Trophoblast cell (in vitro differentiated cells and primary cell): ENCODE results near the gene ADGRL4. TPM values are rescaled to one million over a fixed set of nuclear protein-coding genes. Genes with fewer than 3 reads are reported as not detected.

Source experiments
- DNase-seq, 2 donors: peaks; one replicate each; pipeline ENCODE4 v3.0.0-alpha.2; 2016
- H2AFZ ChIP-seq: 2 replicates; pipeline ENCODE4 v1.6.1; 2013; ENCODE audit warnings: low read length, moderate library complexity, mild to moderate bottlenecking; ENCODE audit not compliant: insufficient read depth, poor library complexity
- H2AK5ac ChIP-seq: 2 replicates; pipeline ENCODE4 v1.6.1; 2013; ENCODE audit warnings: mild to moderate bottlenecking, low read length
- H2BK120ac ChIP-seq: 2 replicates; pipeline ENCODE4 v1.6.1; 2013; ENCODE audit warnings: low read length, mild to moderate bottlenecking, moderate library complexity; ENCODE audit not compliant: insufficient read depth, poor library complexity
- H2BK12ac ChIP-seq: 2 replicates; pipeline ENCODE4 v1.6.1; 2013; ENCODE audit warnings: mild to moderate bottlenecking, low read length, moderate library complexity
- H2BK5ac ChIP-seq: 2 replicates; pipeline ENCODE4 v1.6.1; 2013; ENCODE audit warnings: low read length, low read depth, moderate library complexity, mild to moderate bottlenecking; ENCODE audit not compliant: poor library complexity
- H3K14ac ChIP-seq: 2 replicates; pipeline ENCODE4 v1.6.1; 2013; ENCODE audit warnings: mild to moderate bottlenecking, low read length
- H3K18ac ChIP-seq: 2 replicates; pipeline ENCODE4 v1.6.1; 2013; ENCODE audit warnings: mild to moderate bottlenecking, low read length
- H3K23ac ChIP-seq: 2 replicates; pipeline ENCODE4 v1.6.1; 2013; ENCODE audit warnings: low read length
- H3K27ac ChIP-seq: 2 replicates; pipeline ENCODE4 v1.5.1; 2013; ENCODE audit warnings: low read depth, mild to moderate bottlenecking, inconsistent platforms, low read length, moderate library complexity
- H3K27me3 ChIP-seq: 2 replicates; pipeline ENCODE4 v1.6.1; 2013; ENCODE audit warnings: inconsistent platforms, mild to moderate bottlenecking, low read length, moderate library complexity; ENCODE audit not compliant: insufficient read depth
- H3K36me3 ChIP-seq, 2 experiments: 1 replicate in 1 of 2; 2 replicates in 1 of 2; pipeline ENCODE4 v1.6.1; 2013; ENCODE audit warnings: low read length in 2 of 2, mild to moderate bottlenecking in 2 of 2, moderate library complexity in 1 of 2; ENCODE audit not compliant: insufficient read depth in 2 of 2, control insufficient read depth in 1 of 2
- H3K4ac ChIP-seq: 2 replicates; pipeline ENCODE4 v1.6.1; 2013; ENCODE audit warnings: low read depth, mild to moderate bottlenecking, low read length, moderate library complexity
- H3K4me1 ChIP-seq, 2 experiments: 1 replicate in 1 of 2; 2 replicates in 1 of 2; pipeline ENCODE4 v1.6.1; 2013; ENCODE audit warnings: low read length in 2 of 2, mild to moderate bottlenecking in 2 of 2, moderate library complexity in 1 of 2; ENCODE audit not compliant: insufficient read depth in 2 of 2, control insufficient read depth in 1 of 2
- H3K4me2 ChIP-seq: 2 replicates; pipeline ENCODE4 v1.6.1; 2013; ENCODE audit warnings: inconsistent platforms, mild to moderate bottlenecking, low read length, moderate library complexity
- H3K4me3 ChIP-seq: 2 replicates; pipeline ENCODE4 v1.5.1; 2013; ENCODE audit warnings: mild to moderate bottlenecking, low read depth, low read length, inconsistent platforms
- H3K79me1 ChIP-seq: one replicate; pipeline ENCODE4 v1.6.1; 2013; ENCODE audit warnings: low read length
- H3K79me2 ChIP-seq: 2 replicates; pipeline ENCODE4 v1.6.1; 2013; ENCODE audit warnings: low read length, mild to moderate bottlenecking; ENCODE audit not compliant: control insufficient read depth, insufficient read depth, poor library complexity
- H3K9ac ChIP-seq: 2 replicates; pipeline ENCODE4 v1.6.1; 2013; ENCODE audit warnings: mild to moderate bottlenecking, low read length
- H3K9me3 ChIP-seq: 2 replicates; pipeline ENCODE4 v1.6.1; 2013; ENCODE audit warnings: low read depth, mild to moderate bottlenecking, control low read depth, inconsistent platforms, low read length; ENCODE audit not compliant: insufficient read depth
- H4K12ac ChIP-seq: 2 replicates; pipeline ENCODE4 v1.6.1; 2013; ENCODE audit warnings: low read depth, mild to moderate bottlenecking, low read length, moderate library complexity
- H4K8ac ChIP-seq: 2 replicates; pipeline ENCODE4 v1.6.1; 2013; ENCODE audit warnings: low read depth, mild to moderate bottlenecking, low read length, moderate library complexity
- H4K91ac ChIP-seq: one replicate; pipeline ENCODE4 v1.6.1; 2013; ENCODE audit warnings: low read depth, mild to moderate bottlenecking, low read length, moderate library complexity
- WGBS: extraction: QIAGEN DNeasy Blood & Tissue Kit; methylation state at CpG from one replicate; pipeline ENCODE4 v1.1.7; 2013; ENCODE audit warnings: missing lambda C conversion rate; ENCODE audit not compliant: insufficient read length, insufficient coverage; ENCODE audit errors: extremely low coverage; 5-methylcytosine and 5-hydroxymethylcytosine counted together
- polyA plus RNA-seq: library from polyadenylated mRNA; stranded (reverse); fragments of 200-250 nt; gene quantifications from 2 replicates; pipeline ENCODE4 v1.2.3, GENCODE V29; 2013

ADGRL4 gene
- 0.60 and 0.66 TPM in 2 replicates for polyA plus RNA-seq

- no peak within 1 kb of the TSS for H2BK5ac ChIP-seq
- H3K27ac ChIP-seq = no peak within 1 kb of the TSS
- H3K9me3 ChIP-seq = no peaks in the 10 kb centered on the region
- peak within 1 kb of the TSS; percentile 88 for H2AFZ ChIP-seq
- H2BK120ac ChIP-seq = peak within 1 kb of the TSS; percentile 41
- H4K12ac ChIP-seq = peak within 1 kb of the TSS; percentile 77
- H3K27me3 ChIP-seq = no peaks in the 10 kb centered on the region
- peak within 1 kb of the TSS; percentile 73 for H3K4me3 ChIP-seq
- no peak for DNase-seq
- peak within 1 kb of the TSS; percentile 87 for H4K8ac ChIP-seq
- peaks cover 2% of the 10 kb centered on the region for H3K79me2 ChIP-seq
- H3K4ac ChIP-seq = no peak within 1 kb of the TSS
- peak within 1 kb of the TSS; percentile 54 for H3K18ac ChIP-seq
- H3K9ac ChIP-seq = no peak within 1 kb of the TSS
- H2BK12ac ChIP-seq = peak within 1 kb of the TSS; percentile 45
- peak within 1 kb of the TSS; percentile 64 for H3K4me2 ChIP-seq
- WGBS = no CpG with 5 or more reads among the region's 35 CpGs
- no peaks in the 10 kb centered on the region for H3K36me3 ChIP-seq
- H3K4me1 ChIP-seq = peaks cover 2 to 5% of the 10 kb centered on the region in 2 experiments
- H2AK5ac ChIP-seq = no peak within 1 kb of the TSS
- no peak within 1 kb of the TSS for H3K23ac ChIP-seq
- H3K14ac ChIP-seq = peak within 1 kb of the TSS; percentile 78
- H4K91ac ChIP-seq = peak within 1 kb of the TSS; percentile 67
- H3K79me1 ChIP-seq = peaks cover 3% of the 10 kb centered on the region
Measured at GRCh38 chr1:79006564-79006963, at the start of gene ADGRL4. ADGRL4 (minus strand) TSS chr1:79006730; CDS start chr1:79006654, 76 bp downstream.

DNA sequence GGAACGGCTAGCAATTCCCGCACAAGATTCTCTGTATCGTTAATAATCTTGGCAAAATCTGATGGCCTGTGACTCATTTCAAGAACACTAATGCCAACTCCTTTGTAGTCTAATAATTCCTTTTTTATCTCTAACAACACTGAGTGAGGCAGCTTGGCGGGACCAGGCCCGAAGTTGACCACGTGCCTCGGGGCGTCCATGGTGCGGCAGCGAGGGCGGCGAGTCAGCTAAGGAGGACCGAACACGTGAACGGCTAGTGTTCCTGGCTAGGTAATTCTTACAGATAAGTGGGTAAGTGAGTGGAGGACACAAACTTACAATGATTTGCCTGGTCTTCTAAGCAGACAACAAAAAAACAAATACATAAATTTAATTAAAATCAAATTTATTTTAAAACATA lies 49.3 kb upstream of the ADGRL4 start:
- no peaks in the 10 kb centered on the region for H3K27me3 ChIP-seq
- no peak overlapping the region for H3K14ac ChIP-seq
- no peaks in the 10 kb centered on the region for H3K79me2 ChIP-seq
- no peak overlapping the region for H3K4me3 ChIP-seq
- H3K9me3 ChIP-seq = no peaks in the 10 kb centered on the region
- no peak overlapping the region for H2BK5ac ChIP-seq
- H3K79me1 ChIP-seq = no peaks in the 10 kb centered on the region
- H3K4me2 ChIP-seq = no peak overlapping the region
- no peak overlapping the region for H2BK120ac ChIP-seq
- H2AFZ ChIP-seq = no peak overlapping the region
- no peaks in the 10 kb centered on the region for H3K36me3 ChIP-seq
- H2BK12ac ChIP-seq = no peak overlapping the region
- no peak overlapping the region for H3K9ac ChIP-seq
- no peak overlapping the region for H3K18ac ChIP-seq
- no peaks in the 10 kb centered on the region for H3K4me1 ChIP-seq
- no peak overlapping the region for H3K27ac ChIP-seq
- H3K4ac ChIP-seq = no peak overlapping the region
- H4K12ac ChIP-seq = no peak overlapping the region
- H4K91ac ChIP-seq = no peak overlapping the region
- H3K23ac ChIP-seq = no peak overlapping the region
- H4K8ac ChIP-seq = no peak overlapping the region
- WGBS = no CpG with 5 or more reads among the region's 15 CpGs
- no peak for DNase-seq
- H2AK5ac ChIP-seq = no peak overlapping the region

- Histone ChIP-seq H3K4ac (no peak overlapping the region), H3K79me2 (no peaks in the 10 kb centered on the region), H2AFZ (no peak overlapping the region), H3K9ac (no peak overlapping the region), H3K9me3 (no peaks in the 10 kb centered on the region), H3K27me3 (no peaks in the 10 kb centered on the region), H3K36me3 (no peaks in the 10 kb centered on the region), H4K91ac (no peak overlapping the region), H3K79me1 (no peaks in the 10 kb centered on the region), H3K4me3 (no peak overlapping the region), H2BK12ac (no peak overlapping the region), H3K14ac (no peak overlapping the region), H3K23ac (no peak overlapping the region), H2AK5ac (no peak overlapping the region), H2BK5ac (no peak overlapping the region), H2BK120ac (no peak overlapping the region), H4K12ac (no peak overlapping the region), H3K18ac (no peak overlapping the region), H3K4me1 (no peaks in the 10 kb centered on the region), H4K8ac (no peak overlapping the region), H3K27ac (no peak overlapping the region), H3K4me2 (no peak overlapping the region)
- WGBS = 93% methylated on average over 1 of the region's 4 CpGs
- DNase-seq = no peak
Measured at GRCh38 chr1:79052829-79053449, 46.4 kb upstream of the ADGRL4 start.

GRCh38 chr1:79044974-79045650 lies 38.6 kb upstream of the ADGRL4 start:
- H4K91ac ChIP-seq = peak overlapping the region; percentile 8
- no peak overlapping the region for H3K4me3 ChIP-seq
- H2AFZ ChIP-seq = no peak overlapping the region
- H4K8ac ChIP-seq = no peak overlapping the region
- no peaks in the 10 kb centered on the region for H3K79me1 ChIP-seq
- no peaks in the 10 kb centered on the region for H3K79me2 ChIP-seq
- H3K14ac ChIP-seq = no peak overlapping the region
- no peak overlapping the region for H3K23ac ChIP-seq
- no peak overlapping the region for H4K12ac ChIP-seq
- H2BK120ac ChIP-seq = no peak overlapping the region
- no peak overlapping the region for H3K27ac ChIP-seq
- no CpG with 5 or more reads among the region's 18 CpGs for WGBS
- peak overlapping the region; percentile 87 for H2BK12ac ChIP-seq
- no peak overlapping the region for H3K4me2 ChIP-seq
- no peaks in the 10 kb centered on the region for H3K9me3 ChIP-seq
- H2AK5ac ChIP-seq = no peak overlapping the region
- H3K4ac ChIP-seq = no peak overlapping the region
- H3K18ac ChIP-seq = no peak overlapping the region
- DNase-seq = no peak
- no peak overlapping the region for H2BK5ac ChIP-seq
- no peaks in the 10 kb centered on the region for H3K36me3 ChIP-seq
- H3K4me1 ChIP-seq = no peaks in the 10 kb centered on the region
- no peak overlapping the region for H3K9ac ChIP-seq
- H3K27me3 ChIP-seq = no peaks in the 10 kb centered on the region
